Measurements from ENCODE around the gene LELP1. TPM values are rescaled to one million over a fixed set of nuclear protein-coding genes. Genes with fewer than 3 reads are reported as not detected.

Gene LELP1
- total RNA-seq (2014; rRNA removed; shearing (Covaris generic)) (not detected in 2 replicates), total RNA-seq (2022) (not detected in 2 replicates), Bru-seq, nascent RNA (not detected), BruChase-seq, experiment 1, labeled RNA remaining after a 6-hour chase (not detected), BruChase-seq, experiment 2, labeled RNA remaining after a 2-hour chase (not detected)
- long read RNA-seq, result 0 reads

DNA sequence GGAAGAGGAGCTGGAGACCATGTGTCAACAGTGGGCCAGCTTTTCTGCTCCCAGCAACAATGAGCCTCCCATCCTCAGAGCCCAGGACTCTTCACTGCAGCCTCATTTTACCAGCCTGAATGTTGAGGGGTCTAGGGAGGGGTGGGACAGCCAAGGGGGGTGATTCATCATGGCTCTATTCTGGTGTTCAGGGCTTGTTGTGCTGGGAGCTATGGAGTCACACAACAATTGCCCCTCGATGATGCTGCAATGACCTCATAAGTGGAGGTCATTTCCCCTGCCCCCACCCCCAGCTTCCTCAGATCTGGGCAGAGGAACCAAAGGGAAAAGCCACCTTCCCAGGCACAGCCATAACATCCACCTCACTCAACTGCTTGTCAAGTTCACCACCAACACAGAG is at the start of gene LELP1:
TSS of gene LELP1 (plus strand) at position 301 of the 400 bp plus-strand sequence. CDS start 1,278 bp downstream, outside the sequence.
- no peak within 1 kb of the TSS for H3K4me2 ChIP-seq (ENCODE audit: low read length)
- no peak within 1 kb of the TSS for H3K27ac ChIP-seq (ENCODE audit: low read depth, low read length, poor library complexity, severe bottlenecking)
- intact Hi-C loops (cut with micrococcal nuclease; ENCODE audit: unreplicated experiment), result no loop called here
- no peak within 1 kb of the TSS for H3K4me3 ChIP-seq (ENCODE audit: low read depth, low read length, poor library complexity, severe bottlenecking)
- no peak within 1 kb of the TSS for H2AFZ ChIP-seq (ENCODE audit: low read length)
- POLR2A ChIA-PET, result no interaction called here
- CTCF ChIA-PET (ENCODE audit: unreplicated experiment), result no interaction called here
- TF ChIP-seq CTCF (conservative IDR thresholded peaks at IDR 0.05; ENCODE audit: low read length) (no peak), EZH2phosphoT487 (IDR thresholded peaks at IDR 0.05; ENCODE audit: borderline replicate concordance, low read depth, low read length) (no peak)
- no peaks in the 10 kb centered on the region for H3K36me3 ChIP-seq (ENCODE audit: insufficient read depth, low read length)
- DNase-seq (ENCODE audit: low spot score), result no peak
- H3K4me1 ChIP-seq (ENCODE audit: insufficient read depth, low read length, poor library complexity, severe bottlenecking), result no peaks in the 10 kb centered on the region
- no peaks in the 10 kb centered on the region for H3K9me3 ChIP-seq (ENCODE audit: low read length)
- no TSS peak for BruUV-seq (replicated peaks)
- no peaks in the 10 kb centered on the region for H3K79me2 ChIP-seq (ENCODE audit: insufficient read depth, low read depth, low read length)
- H4K20me1 ChIP-seq (ENCODE audit: insufficient read depth, low read length), result no peaks in the 10 kb centered on the region
- no peaks in the 10 kb centered on the region for H3K9me2 ChIP-seq (ENCODE audit: insufficient read depth, low read length)

DNA sequence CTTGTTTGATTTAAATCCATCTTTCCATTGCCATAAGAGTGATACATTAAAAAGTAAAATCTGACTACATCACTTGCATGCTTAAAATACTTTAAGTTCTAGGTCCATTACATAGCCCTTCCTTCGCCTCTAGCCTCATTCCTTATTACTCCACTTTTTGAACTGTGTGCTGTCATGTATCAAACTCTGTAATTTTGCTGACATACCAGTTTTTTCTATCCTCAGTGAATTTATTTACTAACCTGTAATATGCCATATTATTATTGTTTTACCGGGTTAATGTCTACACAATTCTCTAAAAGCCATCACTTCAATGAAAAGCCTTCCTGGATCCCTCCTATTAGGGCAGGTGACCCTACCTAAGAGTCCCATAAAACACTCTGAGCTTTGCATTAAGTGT is 47.7 kb upstream of the LELP1 start:
- Histone ChIP-seq H3K4me1 (ENCODE audit: insufficient read depth, low read length, poor library complexity, severe bottlenecking) (no peaks in the 10 kb centered on the region), H3K9me3 (ENCODE audit: low read length) (no peaks in the 10 kb centered on the region), H4K20me1 (ENCODE audit: insufficient read depth, low read length) (no peaks in the 10 kb centered on the region), H3K36me3 (ENCODE audit: insufficient read depth, low read length) (no peaks in the 10 kb centered on the region), H3K9me2 (ENCODE audit: insufficient read depth, low read length) (no peaks in the 10 kb centered on the region), H3K4me3 (ENCODE audit: low read depth, low read length, poor library complexity, severe bottlenecking) (no peak overlapping the region), H3K27ac (ENCODE audit: low read depth, low read length, poor library complexity, severe bottlenecking) (no peak overlapping the region), H2AFZ (ENCODE audit: low read length) (no peak overlapping the region), H3K4me2 (ENCODE audit: low read length) (no peak overlapping the region), H3K79me2 (ENCODE audit: insufficient read depth, low read depth, low read length) (no peaks in the 10 kb centered on the region)
- TF ChIP-seq EZH2phosphoT487 (IDR thresholded peaks at IDR 0.05; ENCODE audit: borderline replicate concordance, low read depth, low read length), result no peak
- TF ChIP-seq CTCF (conservative IDR thresholded peaks at IDR 0.05; ENCODE audit: low read length), result no peak
- ChIA-PET CTCF (ENCODE audit: unreplicated experiment) (no interaction called here), POLR2A (no interaction called here)
- BruUV-seq (replicated peaks), result no TSS peak
- intact Hi-C loops (cut with micrococcal nuclease; ENCODE audit: unreplicated experiment), result no loop called here
- DNase-seq (ENCODE audit: low spot score), result no peak

- TF ChIP-seq EZH2phosphoT487 (IDR thresholded peaks at IDR 0.05; ENCODE audit: borderline replicate concordance, low read depth, low read length) (no peak), CTCF (conservative IDR thresholded peaks at IDR 0.05; ENCODE audit: low read length) (no peak)
- BruUV-seq (replicated peaks), result no TSS peak
Measured at GRCh38 chr1:153168686-153169085, 34.5 kb upstream of the LELP1 start.

More at GRCh38 chr1:153168686-153169085, 34.5 kb upstream of the LELP1 start:
- no peaks in the 10 kb centered on the region for H3K36me3 ChIP-seq (ENCODE audit: insufficient read depth, low read length)
- DNase-seq (ENCODE audit: low spot score), result no peak
- no peaks in the 10 kb centered on the region for H3K9me2 ChIP-seq (ENCODE audit: insufficient read depth, low read length)
- H3K79me2 ChIP-seq (ENCODE audit: insufficient read depth, low read depth, low read length), result no peaks in the 10 kb centered on the region
- no peaks in the 10 kb centered on the region for H4K20me1 ChIP-seq (ENCODE audit: insufficient read depth, low read length)
- ChIA-PET CTCF (ENCODE audit: unreplicated experiment) (no interaction called here), POLR2A (no interaction called here)
- H3K4me3 ChIP-seq (ENCODE audit: low read depth, low read length, poor library complexity, severe bottlenecking), result no peak overlapping the region
- no peak overlapping the region for H2AFZ ChIP-seq (ENCODE audit: low read length)
- H3K4me1 ChIP-seq (ENCODE audit: insufficient read depth, low read length, poor library complexity, severe bottlenecking), result no peaks in the 10 kb centered on the region
- no peaks in the 10 kb centered on the region for H3K9me3 ChIP-seq (ENCODE audit: low read length)
- intact Hi-C loops (cut with micrococcal nuclease; ENCODE audit: unreplicated experiment), result no loop called here
- no peak overlapping the region for H3K4me2 ChIP-seq (ENCODE audit: low read length)
- H3K27ac ChIP-seq (ENCODE audit: low read depth, low read length, poor library complexity, severe bottlenecking), result no peak overlapping the region

Data from OCI-LY7 (cell line).